UCSD-AML1 (cell line): ENCODE data around the gene BDKRB1.
"Not testable (repeated sequence)": the region's sequence is repeated elsewhere in the genome, so short reads cannot be mapped to it uniquely, and the experiment has no call there.

ENCODE experiments used
- DNase-seq: peaks from one replicate; lab custom pipeline; 2025; ENCODE audit not compliant: unreplicated experiment; lab: John Stamatoyannopoulos, UW

The BDKRB1 gene

GRCh38 chr14:96232506-96232905, 23.5 kb upstream of the BDKRB1 start:
- no peak for DNase-seq

- DNase-seq = no peak
Measured at GRCh38 chr14:96233661-96234060, 22.3 kb upstream of the BDKRB1 start.

- DNase-seq = no peak
Measured at GRCh38 chr14:96235426-96235825, 20.6 kb upstream of the BDKRB1 start.

GRCh38 chr14:96237641-96238040, 18.4 kb upstream of the BDKRB1 start:
- no peak for DNase-seq

- no peak for DNase-seq
Measured at GRCh38 chr14:96238676-96239265, 17.2 kb upstream of the BDKRB1 start.

- DNase-seq = no peak
Measured at GRCh38 chr14:96239711-96240141, 16.3 kb upstream of the BDKRB1 start.

GRCh38 chr14:96240641-96241040, 15.4 kb upstream of the BDKRB1 start:
- DNase-seq = no peak

GRCh38 chr14:96242126-96242525, 13.9 kb upstream of the BDKRB1 start:
- no peak for DNase-seq

- no peak for DNase-seq
Measured at GRCh38 chr14:96243785-96244184, 12.2 kb upstream of the BDKRB1 start.

GRCh38 chr14:96245074-96245473, 10.9 kb upstream of the BDKRB1 start:
- DNase-seq = not testable (repeated sequence)

- DNase-seq = no peak
Measured at GRCh38 chr14:96245710-96246538, 10.1 kb upstream of the BDKRB1 start.

GRCh38 chr14:96246539-96246847, 9.5 kb upstream of the BDKRB1 start:
- no peak for DNase-seq

- DNase-seq = no peak
Measured at GRCh38 chr14:96247031-96247430, 9.0 kb upstream of the BDKRB1 start.

GRCh38 chr14:96249029-96249428, 7.0 kb upstream of the BDKRB1 start:
- DNase-seq = no peak

GRCh38 chr14:96250485-96250884, 5.5 kb upstream of the BDKRB1 start:
- no peak for DNase-seq

GRCh38 chr14:96251656-96252155, 4.3 kb upstream of the BDKRB1 start:
- no peak for DNase-seq

- DNase-seq = no peak
Measured at GRCh38 chr14:96252323-96252998, 3.5 kb upstream of the BDKRB1 start.

- no peak for DNase-seq
Measured at GRCh38 chr14:96252999-96253539, 2.9 kb upstream of the BDKRB1 start.

GRCh38 chr14:96254687-96255086, 1.3 kb upstream of the BDKRB1 start:
- no peak for DNase-seq

- no peak for DNase-seq
Measured at GRCh38 chr14:96256407-96256806, 397 bp downstream of the BDKRB1 start.

- DNase-seq = no peak
Measured at GRCh38 chr14:96257056-96257455, 1.0 kb downstream of the BDKRB1 start.

- no peak for DNase-seq
Measured at GRCh38 chr14:96257900-96258299, 1.9 kb downstream of the BDKRB1 start.
